GM23248 (cell line): ENCODE results near the gene TMEM131L.
"Not testable (repeated sequence)": the region's sequence is repeated elsewhere in the genome, so short reads cannot be mapped to it uniquely, and the experiment has no call there.

Source experiments
- EZH2 ChIP-seq: fragments of 200-600 bp; sonication (generic); IDR thresholded peaks from 2 replicates; pipeline ENCODE4 v1.6.1; 2018; ENCODE audit warnings: antibody characterized with exemption, mild to moderate bottlenecking; ENCODE audit not compliant: insufficient read depth, poor library complexity, severe bottlenecking
- EZH2phosphoT487 ChIP-seq: fragments of 200-600 bp; sonication (generic); IDR thresholded peaks from 2 replicates; pipeline ENCODE4 v1.6.1; 2018; ENCODE audit warnings: antibody characterized with exemption, moderate library complexity, mild to moderate bottlenecking, low read depth; ENCODE audit not compliant: insufficient read depth

DNA sequence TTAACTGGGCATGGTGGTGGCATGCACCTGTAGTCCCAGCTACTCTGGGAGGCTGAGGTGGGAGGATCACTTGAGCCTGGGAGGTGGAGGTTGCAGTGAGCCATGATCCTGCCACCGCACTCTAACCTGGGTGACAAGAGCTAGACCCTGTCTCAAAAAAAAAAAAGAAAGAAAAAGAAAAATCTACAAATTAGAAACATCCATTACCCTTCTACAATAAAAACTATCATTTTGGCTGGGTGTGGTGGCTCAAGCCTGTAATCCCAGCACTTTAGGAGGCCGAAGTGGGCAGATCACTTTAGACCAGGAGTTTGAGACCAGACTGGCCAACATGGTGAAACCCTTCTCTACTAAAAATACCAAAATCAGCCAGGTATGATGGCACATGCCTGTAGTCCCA, 43.1 kb downstream of the TMEM131L start:
- not testable (repeated sequence) for TF ChIP-seq EZH2, EZH2phosphoT487
